ENCODE data around the gene ITGB7.

Gene ITGB7, protein sequence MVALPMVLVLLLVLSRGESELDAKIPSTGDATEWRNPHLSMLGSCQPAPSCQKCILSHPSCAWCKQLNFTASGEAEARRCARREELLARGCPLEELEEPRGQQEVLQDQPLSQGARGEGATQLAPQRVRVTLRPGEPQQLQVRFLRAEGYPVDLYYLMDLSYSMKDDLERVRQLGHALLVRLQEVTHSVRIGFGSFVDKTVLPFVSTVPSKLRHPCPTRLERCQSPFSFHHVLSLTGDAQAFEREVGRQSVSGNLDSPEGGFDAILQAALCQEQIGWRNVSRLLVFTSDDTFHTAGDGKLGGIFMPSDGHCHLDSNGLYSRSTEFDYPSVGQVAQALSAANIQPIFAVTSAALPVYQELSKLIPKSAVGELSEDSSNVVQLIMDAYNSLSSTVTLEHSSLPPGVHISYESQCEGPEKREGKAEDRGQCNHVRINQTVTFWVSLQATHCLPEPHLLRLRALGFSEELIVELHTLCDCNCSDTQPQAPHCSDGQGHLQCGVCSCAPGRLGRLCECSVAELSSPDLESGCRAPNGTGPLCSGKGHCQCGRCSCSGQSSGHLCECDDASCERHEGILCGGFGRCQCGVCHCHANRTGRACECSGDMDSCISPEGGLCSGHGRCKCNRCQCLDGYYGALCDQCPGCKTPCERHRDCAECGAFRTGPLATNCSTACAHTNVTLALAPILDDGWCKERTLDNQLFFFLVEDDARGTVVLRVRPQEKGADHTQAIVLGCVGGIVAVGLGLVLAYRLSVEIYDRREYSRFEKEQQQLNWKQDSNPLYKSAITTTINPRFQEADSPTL
- long read RNA-seq, donor 1: 0 reads
- long read RNA-seq, donor 2: 0 reads
- long read RNA-seq, donor 3: 0 reads
- long read RNA-seq, donor 4: 0 reads
- long read RNA-seq, donor 5: 0 reads
- long read RNA-seq, donor 6: 0 reads
- long read RNA-seq, donor 7: 0 reads
- long read RNA-seq, donor 8: 0 reads

DNA sequence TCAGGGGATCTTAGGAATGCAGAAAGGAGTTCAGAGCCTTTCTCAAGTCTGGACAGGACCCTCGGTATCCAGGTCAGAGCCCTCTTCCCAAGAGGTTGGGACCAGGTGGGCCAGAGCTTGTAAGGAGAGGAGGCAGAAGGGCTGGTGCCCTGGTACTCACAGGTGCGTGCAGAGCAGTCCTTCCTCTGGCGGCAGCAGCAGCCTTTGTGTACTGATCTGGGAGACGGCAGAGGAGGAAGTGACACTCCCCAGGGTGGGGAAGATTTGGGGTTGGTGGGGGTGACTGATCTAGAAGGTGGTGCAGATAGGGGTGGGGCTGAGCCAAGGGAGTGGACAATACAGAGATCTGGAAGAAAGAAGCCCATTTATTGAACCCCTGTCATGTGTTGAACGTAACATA lies at the start of gene ITGB7:
Gene ITGB7, minus strand, starts transcription at position 210 of the 400 bp plus-strand sequence. CDS start 6,808 bp downstream, outside the sequence.
- DNase-seq: no peak

DNA sequence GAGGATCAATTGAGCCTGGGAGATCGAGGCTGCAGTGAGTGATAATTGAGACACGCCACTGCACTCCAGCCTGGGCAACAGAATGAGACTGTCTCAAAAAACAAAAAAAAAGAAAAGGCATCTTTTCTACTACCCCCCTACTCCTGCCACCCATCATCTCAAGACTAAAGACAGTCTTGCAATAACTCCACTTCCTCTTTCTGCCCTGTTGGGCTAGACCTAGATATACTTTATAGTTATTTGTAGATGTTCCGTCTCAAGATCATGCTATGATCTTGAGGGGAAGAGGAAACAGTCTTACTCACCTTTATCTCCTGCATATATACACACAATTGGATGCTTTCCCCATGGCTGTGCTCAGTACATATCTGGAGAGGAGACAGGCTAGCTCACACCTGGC lies 48.9 kb upstream of the ITGB7 start:
- no peak for DNase-seq

DNA sequence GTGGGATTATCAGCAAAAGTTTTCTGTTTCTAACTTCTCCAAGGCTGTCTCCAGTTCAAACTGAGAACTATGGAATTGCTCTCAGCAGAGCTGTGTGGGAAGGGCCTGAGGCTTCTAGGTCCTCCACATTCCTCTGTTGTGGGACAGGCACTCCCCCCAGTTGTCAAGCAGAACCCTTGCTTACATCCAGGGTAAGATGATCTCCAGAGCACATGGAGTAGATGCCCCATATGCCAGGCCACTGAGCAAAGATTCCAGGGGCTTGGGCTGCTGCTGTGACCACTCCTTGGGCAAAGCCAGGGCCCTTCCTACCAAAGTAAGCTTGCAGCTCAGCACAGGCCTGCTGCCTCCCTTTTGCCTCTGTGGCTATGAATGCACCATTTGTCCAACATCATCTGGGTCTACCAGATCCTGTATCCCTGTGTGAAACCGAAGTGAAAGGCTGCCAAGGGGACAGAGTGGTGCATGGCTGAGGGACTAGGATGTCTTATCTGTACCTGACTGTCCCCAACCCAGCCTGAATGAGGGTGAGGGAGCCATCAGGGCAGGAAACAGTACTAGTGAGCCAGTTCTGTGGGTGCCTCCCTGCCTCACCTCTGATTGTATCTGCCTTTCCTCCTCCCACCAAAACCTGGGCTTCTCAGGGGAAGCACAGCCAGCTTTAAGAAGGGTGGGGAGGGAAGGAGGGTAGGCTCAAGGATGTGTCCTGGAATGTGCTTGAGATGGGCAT lies 47.9 kb upstream of the ITGB7 start:
- no peak for DNase-seq

DNA sequence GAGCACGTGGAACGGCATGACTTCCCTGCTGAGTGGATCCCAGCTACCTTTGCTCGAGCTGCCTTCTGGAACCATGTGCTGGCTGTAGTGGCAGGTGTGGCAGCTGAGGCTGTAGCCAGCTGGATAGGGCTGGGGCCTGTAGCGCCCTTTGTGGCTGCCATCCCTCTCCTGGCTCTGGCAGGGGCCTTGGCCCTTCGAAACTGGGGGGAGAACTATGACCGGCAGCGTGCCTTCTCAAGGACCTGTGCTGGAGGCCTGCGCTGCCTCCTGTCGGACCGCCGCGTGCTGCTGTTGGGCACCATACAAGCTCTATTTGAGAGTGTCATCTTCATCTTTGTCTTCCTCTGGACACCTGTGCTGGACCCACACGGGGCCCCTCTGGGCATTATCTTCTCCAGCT lies 46.2 kb upstream of the ITGB7 start:
- DNase-seq: no peak

DNA sequence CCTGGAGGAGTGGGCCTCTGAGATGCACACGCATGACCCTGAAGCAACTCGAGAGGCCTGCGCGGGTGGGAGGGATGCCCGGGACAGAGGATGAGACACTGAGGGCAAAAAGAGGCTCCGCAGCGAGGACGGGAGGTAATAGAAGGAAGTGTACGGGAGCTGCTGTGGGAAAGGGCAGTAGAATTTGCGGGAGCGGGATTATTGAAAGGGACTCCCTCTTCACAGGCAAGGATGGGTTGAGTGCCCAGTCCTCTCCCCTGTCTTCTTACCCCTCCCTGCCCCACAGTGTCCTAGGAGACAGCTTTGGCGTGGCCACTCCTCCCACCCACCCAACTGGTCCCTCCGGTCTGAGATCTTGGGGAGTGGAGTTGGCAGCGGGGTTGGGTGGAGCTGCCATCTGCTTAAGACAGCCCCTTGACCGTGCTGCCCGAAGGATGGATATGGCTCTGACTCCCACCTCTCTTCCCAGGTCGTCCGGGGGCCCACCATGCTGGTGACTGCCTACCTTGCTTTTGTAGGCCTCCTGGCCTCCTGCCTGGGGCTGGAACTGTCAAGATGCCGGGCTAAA lies 45.4 kb upstream of the ITGB7 start:
- no peak for DNase-seq

DNA sequence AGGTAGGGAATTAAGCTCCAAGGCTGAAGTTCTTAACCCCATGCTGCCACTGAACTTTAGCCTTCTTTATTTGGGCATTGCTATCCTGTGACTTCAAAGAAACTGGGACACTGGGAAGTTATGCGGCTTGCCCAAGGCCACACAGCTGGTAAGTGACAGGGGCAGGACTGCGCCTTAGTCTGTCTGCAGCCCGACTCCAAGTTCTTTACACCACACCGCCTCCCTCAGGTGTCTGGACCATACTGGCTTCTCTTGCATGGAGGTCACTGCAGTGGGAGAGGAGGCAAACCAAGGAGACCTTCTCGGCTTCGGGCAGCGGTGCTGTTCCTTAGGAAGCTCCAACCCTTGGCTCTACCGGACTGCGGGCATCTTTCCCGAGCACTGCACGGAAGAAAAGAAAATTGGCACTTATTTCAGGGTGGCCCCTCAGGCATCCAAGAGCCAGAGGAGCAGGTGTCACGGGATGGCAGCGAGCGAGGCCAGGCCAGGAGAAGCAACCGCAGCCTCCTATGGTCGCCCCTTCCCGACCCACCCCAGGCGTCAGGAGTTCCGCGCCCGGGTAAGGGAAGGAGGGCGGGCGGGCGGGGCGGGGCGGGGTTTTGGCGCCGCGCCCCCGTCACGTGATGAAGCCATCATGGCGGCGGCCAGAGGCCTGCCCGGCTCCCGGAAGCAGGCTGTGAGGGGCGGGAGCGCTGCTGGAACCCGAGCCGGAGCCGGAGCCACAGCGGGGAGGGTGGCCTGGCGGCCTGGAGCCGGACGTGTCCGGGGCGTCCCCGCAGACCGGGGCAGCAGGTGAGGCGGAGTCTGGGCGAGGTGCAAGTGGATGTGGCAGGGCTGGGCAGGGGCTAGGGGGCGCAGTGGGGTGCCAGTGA lies 44.7 kb upstream of the ITGB7 start:
- peak; percentile 83 for DNase-seq

DNA sequence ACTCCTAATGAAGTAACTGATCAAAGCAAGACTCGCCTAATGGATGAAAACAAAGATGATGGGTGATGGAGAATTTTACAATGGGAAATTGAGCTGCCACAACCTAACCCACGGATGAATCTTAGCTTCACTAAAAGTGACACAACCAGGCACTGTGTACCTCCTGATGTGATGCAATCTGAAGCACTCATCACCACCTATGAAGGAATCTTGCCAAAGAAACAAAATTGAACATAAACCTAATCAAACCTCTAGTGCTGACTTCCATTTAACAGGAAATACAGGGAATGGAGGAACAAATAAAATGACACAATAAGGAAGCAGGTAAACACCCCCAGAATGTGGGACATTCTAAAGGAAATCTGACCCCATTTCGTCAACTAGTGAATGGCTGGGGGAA lies 38.2 kb upstream of the ITGB7 start:
- DNase-seq: no peak

DNA sequence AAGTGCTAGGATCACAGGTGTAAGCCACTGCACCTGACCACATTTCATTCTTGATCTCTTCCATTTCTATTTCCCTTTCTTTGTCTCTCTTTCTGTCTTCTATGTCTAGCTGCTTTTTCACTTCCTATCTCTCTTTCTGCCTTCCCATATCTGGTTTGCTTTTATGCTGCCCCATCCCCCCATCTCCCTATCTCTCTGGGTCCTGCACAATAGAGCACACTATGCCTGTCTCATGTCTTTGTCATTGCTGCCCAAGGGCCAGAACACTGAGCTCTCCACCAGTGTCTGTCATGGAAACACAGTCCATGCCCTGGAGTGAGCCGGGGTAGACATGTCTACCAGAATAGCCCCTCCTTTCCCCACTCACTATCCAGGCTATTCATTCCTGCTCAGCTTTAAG lies 37.3 kb upstream of the ITGB7 start:
- DNase-seq: no peak

DNA sequence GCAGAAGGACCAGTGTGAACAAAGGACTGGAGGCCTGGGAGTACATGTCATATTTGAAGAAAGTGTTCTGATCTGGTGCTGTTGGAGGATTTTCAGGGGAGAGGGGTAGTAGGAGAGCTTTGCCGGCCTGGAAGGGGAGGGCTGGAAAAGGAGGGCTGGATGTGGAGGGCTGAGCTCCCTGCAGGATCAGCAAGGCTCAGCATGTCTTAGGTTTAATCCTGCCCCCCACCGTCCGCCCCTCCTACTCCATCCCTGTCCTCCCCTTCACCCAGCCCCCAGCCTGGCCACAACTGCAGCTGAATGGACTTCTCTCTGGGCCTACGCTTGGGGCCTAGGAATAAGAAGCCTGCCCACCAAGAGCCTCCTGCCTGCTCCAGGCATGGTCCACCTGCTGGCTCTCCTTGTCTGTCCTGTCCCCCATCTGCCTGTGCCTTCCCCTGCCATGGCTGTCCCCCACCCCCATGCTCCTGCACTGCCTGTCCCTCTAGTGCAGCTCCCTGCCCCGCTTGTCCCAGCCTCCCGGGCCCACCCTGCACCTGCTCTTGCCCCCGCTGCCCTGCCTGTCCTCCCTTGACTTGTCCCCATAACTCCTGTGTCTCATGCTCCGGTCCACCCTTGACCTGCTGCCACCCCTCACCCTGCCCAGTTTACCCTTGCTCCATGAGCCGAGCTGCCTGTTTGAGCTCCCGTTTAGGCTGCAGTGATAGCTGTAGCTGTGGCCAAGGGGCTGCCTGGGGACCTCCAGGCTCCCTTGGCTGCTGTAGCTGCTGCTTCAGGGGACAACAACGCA lies 34.8 kb upstream of the ITGB7 start:
- DNase-seq: no peak

DNA sequence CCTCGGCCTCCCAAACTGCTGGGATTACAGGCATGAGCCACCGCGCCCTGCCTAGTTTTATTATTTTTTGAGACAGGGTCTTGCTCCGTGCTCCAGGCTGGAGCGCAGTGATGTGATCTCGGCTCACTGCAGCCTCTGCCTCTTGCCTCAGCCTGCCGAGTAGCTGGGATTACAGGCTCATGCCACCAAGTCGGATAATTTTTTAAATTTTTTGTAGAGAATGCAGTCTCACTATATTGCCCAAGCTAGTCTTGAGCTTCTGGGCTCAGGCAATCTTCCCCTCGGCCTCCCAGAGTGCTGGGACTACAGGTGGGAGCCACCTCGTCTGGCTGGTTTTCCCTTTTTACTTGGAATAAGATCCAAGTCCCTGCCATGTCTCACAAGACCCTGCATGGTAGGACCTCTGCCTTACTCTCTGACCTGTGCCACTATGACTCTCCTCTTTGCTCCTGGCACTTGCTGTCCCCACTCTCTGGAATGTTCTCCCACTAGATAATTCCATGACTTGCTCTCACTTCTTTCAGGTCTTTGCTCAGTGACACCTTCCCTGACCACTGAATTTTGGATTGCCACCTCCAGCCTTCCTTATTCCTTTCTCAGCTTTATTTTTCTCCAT lies 32.7 kb upstream of the ITGB7 start:
- DNase-seq: no peak

DNA sequence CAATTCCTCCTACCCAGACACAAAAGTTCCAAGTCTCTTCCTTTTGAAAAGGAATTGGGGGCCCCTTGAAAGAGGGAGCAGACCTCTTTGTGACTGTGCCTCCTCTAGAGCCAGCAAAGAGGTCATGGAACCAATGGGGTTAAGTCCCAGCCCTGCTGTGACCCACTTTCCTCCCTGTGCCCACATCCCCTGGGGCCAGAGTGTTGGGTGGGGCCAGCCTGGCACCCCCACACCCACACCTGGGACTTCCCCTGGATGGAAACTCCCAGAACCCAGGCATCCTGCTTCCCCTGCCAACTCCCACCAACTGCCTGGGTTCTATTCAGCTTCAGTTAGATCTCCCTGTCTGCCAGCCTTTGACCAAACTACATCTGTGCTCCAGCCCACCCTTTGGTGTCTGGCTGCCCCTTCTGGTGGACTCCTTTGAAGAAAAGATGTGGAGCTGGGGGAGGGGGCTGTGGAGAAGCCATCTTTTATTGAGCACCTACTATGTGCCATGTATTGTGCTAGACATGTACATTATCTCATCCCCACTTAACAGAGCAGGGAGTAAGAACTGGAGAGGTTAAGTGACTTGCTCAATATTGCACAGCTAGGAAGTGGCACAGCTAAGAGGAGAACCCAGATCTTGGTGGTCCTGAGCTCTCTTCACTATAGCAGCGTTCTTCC lies 29.5 kb upstream of the ITGB7 start:
- no peak for DNase-seq

DNA sequence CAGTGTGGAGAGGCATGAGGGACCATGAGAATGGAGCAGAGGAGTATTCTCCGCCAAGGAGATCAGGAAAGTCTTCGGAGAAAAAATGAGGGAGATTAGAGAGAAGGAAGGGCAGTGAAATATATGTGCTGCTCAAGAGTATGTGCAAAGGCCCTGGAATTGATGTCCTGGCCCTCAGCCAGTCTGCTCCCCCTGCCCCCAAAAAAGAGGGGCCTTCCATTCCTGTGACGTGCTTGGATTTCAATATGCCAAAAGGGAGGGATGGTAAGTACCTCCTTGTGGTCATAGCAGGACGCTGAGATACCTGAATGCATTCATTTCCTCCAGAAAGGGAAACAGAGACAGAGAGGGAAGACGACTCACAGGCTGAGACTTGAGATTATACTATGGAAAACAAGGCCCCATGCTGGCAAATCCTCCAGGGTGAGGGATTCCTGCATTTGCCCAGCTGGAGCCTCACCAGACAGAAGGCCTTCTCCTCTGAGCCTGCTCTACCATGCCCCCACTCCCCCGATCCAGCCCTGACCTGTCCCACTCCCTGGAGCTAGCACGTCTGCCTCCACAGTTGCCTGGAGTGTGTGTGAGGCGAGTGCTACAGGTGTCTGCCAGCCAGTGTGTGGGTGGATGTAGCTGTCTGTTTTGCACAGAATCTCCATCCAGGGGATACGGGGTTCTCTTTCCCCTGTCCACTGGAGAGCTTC lies 28.8 kb upstream of the ITGB7 start:
- DNase-seq: no peak

DNA sequence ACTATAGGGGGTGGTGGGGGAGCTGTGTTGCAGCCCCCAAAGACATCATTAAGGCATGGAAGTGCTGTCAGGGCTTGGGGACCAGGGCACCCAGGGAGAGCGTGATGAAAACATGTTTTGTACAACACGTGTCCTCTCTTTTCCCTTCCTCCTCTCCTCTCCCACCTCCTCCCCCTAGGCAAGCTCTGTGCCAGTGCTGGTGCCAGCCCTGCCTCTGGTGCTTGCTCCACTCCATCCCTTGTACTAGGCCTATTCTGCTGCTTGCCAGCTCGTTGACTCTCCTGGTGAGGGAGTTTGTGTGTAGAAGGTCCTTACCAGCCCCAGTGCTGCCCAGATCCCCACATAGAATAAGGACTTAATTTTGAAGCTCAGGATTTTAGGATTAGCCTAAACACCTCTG lies 28.1 kb upstream of the ITGB7 start:
- DNase-seq: no peak

DNA sequence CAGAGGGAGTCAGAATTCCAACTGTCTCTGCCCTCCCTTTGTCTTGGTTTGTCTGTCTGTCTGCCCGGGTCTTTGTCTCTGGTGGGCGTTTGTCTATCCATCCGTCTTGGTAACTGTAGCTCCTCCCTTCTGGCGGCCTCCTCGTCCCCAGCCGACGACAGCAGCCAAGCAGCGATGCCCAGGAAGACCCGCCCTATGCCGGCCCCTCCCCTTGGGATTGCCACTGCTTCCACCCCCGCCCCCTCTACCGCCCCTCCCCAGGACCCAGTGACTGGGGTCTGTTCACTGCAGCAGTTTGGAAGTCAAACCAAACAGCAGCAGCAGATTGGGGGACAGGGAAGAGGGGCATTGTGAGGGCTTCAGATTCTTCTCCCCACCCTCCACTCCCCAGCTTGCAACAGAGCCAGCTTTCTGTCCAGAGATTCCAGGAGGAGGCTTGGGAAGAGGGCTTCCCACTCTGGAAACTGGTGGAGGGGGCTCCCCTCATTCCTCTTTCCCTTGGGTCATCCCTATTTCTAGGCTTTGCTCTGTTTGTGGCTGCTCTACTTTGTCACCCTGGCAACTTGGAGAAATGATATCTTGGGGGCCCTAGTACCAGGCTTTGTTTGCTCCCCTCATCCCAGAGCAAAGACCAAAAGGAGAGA lies 27.3 kb upstream of the ITGB7 start:
- DNase-seq: no peak

DNA sequence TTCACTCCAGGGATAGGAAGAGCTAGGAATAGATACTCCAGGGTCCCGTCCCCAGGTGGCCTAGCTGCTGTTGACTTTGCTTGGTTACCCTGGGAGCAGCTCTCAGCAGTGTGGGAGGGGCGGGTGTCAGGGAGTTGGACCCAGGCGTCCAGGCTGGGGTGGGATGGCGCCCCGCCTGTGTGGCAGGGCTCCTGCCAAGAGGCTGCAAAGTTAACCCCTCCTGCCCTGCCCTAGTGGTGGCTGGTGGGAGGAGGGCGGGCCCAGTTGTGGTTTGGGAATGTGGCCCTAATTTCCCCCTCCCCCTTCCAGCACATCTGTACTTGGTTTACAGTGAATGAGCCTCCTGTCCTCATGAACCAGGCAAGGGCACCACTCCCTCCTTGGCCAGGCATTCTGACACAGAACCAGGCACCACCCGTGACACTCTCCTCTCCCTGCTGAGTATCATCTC lies 26.6 kb upstream of the ITGB7 start:
- no peak for DNase-seq

DNA sequence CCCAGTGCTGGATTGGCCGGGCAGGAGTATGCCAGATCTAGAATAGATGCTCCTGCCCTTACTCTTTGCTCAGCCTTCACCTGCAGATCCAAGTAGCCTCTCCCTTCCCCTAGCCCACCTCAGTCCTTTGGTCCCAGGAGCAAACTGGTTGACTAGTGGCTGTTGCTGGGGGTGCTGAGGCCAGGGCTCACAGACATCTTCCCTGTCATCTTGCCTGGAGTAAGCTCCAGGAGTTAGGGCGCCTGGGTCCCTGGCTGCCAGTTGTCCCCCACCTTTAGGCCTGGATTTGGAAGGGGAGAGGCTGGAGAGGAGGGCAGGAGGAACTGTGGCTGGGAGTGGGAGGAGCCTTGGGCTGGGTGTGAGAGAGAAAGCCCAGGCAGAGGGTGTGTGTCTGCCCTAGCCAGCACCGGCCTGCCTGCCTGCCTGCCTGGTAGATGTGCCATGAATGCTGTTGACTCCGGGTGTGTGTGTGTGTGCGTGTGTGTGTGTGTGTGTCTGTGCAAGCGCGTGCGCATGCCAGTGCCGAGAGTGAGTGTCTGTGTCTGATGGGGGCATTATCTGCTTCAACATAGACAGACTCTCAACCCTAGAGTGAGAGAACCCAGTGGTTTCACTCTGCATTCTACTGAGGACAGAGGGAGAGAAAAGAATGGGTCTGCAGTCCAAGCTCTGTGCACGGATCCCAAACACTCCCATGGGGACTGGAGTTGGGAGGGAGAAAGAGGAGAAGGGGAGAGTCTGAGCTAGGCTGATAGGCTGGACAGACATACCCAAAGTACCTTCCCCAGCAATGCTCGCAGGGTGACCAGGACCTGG lies 25.8 kb upstream of the ITGB7 start:
- DNase-seq: no peak
